AG09319 (cell line): Measurements from ENCODE around the gene TRAK1.

ENCODE experiments used
- DNase-seq: peaks from one replicate; pipeline ENCODE4 v3.0.0-alpha.2; 2010; ENCODE audit warnings: low read depth; ENCODE audit errors: extremely low read depth
- TF ChIP-seq, protein P1 (sequence below): IDR thresholded peaks from 2 replicates; pipeline ENCODE4 v1.5.1; 2011; ENCODE audit warnings: low read depth, mild to moderate bottlenecking, inconsistent platforms, low read length, moderate library complexity

Gene TRAK1

DNA sequence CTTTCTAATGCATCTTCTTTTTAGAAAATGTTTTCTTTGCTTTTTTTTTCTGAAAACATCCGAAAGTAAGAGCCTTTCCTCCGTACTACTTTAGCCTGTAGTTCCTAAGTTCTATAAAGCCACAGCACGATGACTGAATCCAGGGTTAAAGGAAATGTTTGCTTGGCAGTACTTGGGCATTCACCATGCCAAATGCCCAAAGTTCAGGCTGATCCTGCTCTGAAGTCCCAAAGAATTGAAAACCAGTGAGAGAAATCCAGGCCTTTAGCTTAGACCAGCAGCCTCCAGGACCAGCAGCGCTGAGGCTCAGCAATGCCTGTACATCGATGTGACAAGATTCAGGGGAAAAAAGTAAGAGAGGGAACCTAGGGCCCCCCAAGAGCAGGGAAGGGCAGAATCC is 139.7 kb downstream of the TRAK1 start:
- TF ChIP-seq, protein P1, sequence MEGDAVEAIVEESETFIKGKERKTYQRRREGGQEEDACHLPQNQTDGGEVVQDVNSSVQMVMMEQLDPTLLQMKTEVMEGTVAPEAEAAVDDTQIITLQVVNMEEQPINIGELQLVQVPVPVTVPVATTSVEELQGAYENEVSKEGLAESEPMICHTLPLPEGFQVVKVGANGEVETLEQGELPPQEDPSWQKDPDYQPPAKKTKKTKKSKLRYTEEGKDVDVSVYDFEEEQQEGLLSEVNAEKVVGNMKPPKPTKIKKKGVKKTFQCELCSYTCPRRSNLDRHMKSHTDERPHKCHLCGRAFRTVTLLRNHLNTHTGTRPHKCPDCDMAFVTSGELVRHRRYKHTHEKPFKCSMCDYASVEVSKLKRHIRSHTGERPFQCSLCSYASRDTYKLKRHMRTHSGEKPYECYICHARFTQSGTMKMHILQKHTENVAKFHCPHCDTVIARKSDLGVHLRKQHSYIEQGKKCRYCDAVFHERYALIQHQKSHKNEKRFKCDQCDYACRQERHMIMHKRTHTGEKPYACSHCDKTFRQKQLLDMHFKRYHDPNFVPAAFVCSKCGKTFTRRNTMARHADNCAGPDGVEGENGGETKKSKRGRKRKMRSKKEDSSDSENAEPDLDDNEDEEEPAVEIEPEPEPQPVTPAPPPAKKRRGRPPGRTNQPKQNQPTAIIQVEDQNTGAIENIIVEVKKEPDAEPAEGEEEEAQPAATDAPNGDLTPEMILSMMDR = no peak

DNA sequence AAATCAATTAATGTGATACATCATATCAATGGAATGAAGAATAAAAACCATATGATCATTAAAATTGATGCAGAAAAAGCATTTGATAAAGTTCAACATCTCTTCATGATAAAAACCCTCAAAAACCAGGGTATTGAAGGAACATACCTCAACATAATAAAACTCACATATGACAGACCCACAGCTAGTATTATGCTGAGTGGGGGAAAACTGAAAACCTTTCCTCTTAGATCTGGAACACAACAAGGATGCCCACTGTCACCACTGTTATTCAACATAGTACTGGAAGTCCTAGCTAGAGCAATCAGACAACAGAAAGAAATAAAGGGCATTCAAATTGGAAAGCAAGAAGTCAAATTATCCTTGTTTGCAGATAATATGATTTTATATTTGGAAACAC is 144.4 kb downstream of the TRAK1 start:
- TF ChIP-seq, protein P1 = no peak
- DNase-seq = no peak

More for the DNA sequence above, 139.7 kb downstream of the TRAK1 start:
- DNase-seq = no peak

DNA sequence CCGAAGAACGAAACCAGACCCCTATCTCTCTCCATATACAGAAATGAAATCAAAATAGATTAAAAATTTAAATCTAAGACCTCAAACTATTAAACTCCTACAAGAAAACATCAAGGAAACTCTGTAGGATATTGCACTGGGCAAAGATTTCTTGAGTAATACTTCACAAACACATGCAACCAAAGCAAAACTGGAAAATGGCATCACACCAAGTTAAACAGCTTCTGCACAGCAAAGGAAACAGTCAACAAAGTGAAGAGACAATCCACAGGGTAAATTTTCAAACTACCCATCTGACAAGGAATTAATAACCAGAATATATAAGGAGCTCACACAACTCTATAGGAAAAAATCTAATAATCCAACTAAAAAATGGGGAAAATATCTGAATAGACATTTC is 145.5 kb downstream of the TRAK1 start:
- DNase-seq = no peak
- TF ChIP-seq, protein P1 = no peak

DNA sequence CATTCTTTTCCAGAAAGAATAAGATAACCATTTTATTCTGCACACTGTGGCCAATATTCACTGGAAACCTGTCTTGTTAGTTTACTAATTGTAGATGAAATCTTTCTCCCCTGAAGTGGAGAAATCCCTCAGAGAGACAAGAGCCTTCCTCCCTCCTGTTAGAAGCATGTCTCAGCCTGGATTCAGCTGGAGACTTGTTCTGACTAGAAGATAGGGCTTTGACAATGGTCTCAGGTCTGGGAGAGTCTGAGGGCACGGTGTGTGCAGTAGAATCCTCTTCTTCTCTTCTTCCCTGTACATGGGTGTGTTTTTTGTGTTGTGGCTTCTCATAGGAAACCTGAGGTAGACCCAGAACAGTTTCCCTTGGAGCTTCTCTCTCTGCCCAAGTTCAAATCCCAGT is 154.9 kb downstream of the TRAK1 start:
- TF ChIP-seq, protein P1 = no peak
- DNase-seq = no peak

DNA sequence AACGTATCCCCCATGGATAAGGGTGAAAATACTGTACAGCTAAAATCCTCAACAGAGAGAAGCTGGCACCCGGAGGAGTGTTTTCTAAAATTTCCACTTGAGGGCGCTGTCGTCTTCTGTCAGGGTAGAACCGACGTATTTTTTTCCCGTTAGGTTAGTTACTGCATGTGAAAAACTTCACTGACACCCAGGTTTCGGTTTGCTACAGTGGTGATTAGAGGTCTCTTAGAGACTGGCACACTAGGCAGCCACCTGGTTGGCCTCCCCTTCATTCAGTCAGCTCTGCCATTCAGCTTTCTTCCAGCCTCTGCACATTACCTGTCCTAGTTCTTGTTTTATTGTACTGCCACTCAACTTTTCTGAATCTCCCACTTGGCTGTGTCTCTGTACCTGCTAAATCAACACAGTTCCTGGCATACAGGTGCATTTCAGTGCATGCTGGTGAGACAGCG is 156.4 kb downstream of the TRAK1 start:
- peak; percentile 15 for DNase-seq
- TF ChIP-seq, protein P1 = peak; percentile 77

DNA sequence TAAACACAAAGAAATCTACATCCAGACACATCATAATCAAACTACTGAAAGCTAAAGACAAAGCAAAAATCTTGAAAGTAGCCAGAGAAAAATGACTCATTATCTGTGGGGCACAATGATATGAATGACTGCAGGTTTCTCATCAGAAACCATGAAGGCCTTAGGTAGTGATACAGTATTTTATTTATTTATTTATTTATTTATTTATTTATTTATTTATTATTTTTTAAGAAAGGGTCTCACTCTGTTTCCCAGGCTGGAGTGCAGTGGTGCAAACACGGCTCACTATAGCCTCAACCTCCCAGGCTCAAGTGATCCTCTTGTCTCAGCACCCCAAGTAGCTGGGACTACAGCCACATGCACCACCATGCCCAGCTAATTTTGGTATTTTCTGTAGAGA is 159.6 kb downstream of the TRAK1 start:
- TF ChIP-seq, protein P1 = no peak
- DNase-seq = no peak

DNA sequence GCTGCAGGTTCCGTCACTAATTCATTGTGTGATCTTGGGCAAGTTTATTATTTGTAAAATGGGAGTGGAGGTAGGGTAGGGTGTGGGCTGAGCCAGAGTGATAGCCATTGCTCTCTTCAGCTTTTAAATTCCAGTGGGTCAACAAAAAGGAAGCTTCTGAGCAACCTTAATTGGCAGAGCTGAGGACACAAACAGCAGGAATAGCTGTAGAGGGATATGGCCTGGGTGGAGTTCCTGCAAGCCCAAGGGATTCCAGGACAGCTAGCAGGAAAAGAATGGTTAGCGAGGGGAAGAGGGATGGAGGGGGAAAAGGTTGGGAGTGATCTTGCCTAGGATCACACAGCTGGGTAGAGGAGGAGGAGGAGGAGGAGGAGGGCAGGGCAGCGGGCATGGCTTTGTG is 163.4 kb downstream of the TRAK1 start:
- TF ChIP-seq, protein P1 = no peak
- no peak for DNase-seq
